SIG-M5 treated with dmso at 0.1 percent for 504 hours (cell line): Measurements from ENCODE around the gene CEP104.

Experiments used
- DNase-seq: peaks from one replicate; lab custom pipeline; 2025; ENCODE audit not compliant: unreplicated experiment; lab: John Stamatoyannopoulos, UW

Gene CEP104

DNA sequence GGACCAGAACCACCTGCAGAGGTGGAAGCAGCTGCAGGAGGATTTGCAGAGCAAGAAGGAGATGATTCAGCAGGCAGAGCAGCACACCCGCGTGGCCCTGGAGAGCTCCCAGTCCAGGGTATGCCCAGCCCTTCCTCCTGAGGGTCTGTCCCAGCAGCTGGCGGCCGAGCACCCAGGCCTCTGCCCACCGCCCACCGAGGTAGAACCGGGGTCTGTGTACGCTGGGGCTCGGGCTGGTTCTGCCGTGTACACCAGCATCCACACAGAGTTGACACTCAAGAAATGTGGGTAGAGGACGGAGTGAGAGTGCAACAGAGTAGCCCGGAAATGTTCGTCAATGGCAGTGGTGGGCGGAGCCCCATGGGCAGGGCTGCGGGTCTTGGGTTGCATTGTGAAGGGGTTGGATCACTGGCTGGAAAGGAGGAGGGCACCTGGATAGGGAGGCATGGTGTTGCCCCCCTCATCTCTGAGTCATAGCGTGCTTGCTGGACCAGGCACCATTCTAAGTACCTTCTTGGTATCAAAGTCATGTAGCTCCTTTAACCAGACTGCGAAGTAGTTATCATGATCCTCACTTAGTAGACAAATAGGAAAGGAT lies 89.6 kb downstream of the CEP104 start:
- DNase-seq: no peak

DNA sequence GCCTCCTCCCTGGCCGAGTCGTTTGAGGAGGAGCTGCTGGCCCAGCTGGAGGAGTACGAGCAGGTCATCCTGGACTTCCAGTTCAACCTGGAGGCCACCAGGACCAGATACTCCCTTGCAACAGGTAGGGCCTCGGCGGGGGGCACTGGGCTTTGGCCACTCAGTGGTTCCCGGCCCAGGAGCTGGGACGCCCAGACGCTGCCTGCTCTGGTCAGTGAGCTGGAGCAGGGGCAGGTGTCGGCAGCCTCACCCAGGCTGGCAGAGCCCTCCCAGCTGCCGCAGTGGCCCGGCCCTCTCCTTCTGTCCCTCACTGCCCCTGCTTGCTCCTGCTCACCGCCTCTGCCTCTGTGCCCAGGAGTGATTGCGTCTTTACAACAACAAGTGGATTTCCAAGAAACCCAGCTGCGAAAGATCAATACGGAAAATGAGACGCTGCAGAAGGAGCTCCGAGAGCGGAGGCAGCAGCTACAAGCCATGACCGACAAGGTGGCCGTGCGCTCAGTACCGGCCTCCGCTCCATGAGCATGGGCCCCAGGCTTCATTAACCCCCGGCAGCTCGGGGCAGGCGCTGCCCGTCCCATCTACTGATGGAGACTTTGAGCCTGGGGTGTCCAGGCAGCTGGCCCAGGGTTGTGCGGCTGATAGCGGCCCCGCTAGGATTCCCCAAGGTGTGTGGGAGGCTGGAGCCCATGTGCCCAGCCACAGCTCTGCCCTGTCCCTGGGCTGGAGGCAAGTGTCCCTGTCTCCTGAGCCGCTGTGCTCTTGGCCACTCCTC lies 93.5 kb downstream of the CEP104 start:
- DNase-seq: no peak

DNA sequence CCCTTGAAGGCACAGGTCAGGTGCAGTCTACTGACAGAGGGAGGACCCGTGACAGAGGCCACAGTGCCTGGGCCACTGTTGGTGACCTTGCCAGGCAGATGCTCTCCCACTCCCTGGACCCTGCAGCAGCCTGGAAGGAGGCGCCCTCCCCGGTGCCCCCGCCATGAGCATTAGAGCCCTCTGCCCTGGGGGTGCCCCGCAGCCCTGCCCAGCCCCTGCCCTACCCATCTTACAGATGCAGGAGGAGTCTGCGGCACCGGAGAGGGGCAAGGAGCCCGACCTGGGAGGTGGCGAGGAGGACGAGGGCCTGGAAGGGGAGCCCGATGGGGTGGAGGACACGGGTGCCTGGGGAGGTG lies 94.2 kb downstream of the CEP104 start:
- no peak for DNase-seq

DNA sequence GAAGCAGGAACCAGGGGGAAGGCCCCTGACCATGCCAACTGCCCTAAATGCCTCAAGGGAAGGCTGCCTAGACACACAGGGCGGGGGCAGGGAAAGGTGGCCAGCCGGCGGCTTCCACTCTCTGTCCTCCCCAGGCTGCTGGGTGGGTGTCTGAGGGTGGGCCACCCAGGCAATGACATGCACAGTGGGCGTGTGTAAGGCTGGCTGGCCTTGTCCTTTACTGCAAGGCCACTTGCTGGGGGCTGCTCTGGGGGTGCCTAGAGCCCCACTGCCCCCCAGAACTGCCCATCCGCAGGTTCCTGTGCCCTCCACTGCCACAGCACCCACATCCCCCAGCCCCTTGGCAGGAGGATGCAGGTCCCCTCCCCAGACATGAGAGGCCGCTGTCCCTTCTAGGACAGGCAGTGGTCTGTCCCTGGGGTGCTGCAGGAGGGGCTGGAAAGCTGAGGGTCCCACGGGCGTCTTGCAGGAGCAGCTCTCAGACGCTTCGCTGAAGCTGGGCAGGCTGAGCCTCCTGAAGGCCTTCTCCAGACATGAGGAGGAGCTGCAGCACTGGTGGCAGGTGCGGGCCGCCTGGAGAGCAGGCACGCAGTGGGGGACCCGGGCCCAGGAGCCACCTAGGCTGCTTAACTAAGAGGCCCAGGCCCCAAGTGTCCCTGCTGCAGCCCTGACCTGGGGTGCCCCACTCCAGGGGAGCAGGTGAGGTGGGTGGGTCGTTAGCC lies 94.7 kb downstream of the CEP104 start:
- no peak for DNase-seq
